WTC11 (cell line): ENCODE measurements around the gene FAM13C. TPM values are rescaled to one million over a fixed set of nuclear protein-coding genes. Genes with fewer than 3 reads are reported as not detected.

Source experiments
- ATAC-seq: fragments of 200-7000 bp; cut with Tn5 transposase; 2 replicates; pipeline ENCODE4 v1.10.0; 2021; ENCODE audit warnings: mild to moderate bottlenecking, moderate library complexity
- CTCF ChIA-PET: fragments of 300-600 bp; sonication (Branson Sonifier 250); formaldehyde crosslinking; loops from one replicate; lab custom pipeline; 2021; ENCODE audit warnings: antibody characterized with exemption; lab: Charles Lee
- POLR2A ChIA-PET: fragments of 350-600 bp; sonication (Branson Sonifier 250); formaldehyde crosslinking; loops from one replicate; lab custom pipeline; 2021; ENCODE audit warnings: antibody characterized with exemption; lab: Charles Lee
- DNase-seq: peaks from one replicate; pipeline ENCODE4 v3.0.0; 2021; ENCODE audit warnings: low spot score
- H3K27ac Mint-ChIP-seq: 2 replicates; pipeline ENCODE4 v1.8.0; 2021; ENCODE audit warnings: mixed read lengths
- H3K27me3 Mint-ChIP-seq: 2 replicates; pipeline ENCODE4 v1.8.0; 2021; ENCODE audit warnings: low read depth, mild to moderate bottlenecking, moderate library complexity, mixed read lengths
- H3K36me3 Mint-ChIP-seq: 2 replicates; pipeline ENCODE4 v1.8.0; 2021; ENCODE audit warnings: mixed read lengths
- H3K4me1 Mint-ChIP-seq: 2 replicates; pipeline ENCODE4 v1.8.0; 2022; ENCODE audit warnings: mixed read lengths
- H3K4me3 Mint-ChIP-seq: 2 replicates; pipeline ENCODE4 v1.8.0; 2021; ENCODE audit warnings: mild to moderate bottlenecking, moderate library complexity, mixed read lengths
- H3K9me3 Mint-ChIP-seq: 2 replicates; pipeline ENCODE4 v1.8.0; 2021; ENCODE audit warnings: mixed read lengths
- CREM ChIP-seq: sonication (generic); formaldehyde crosslinking; IDR thresholded peaks from 2 replicates; pipeline ENCODE4 v1.8.1; 2022; ENCODE audit warnings: mild to moderate bottlenecking, missing genetic modification reagents, moderate library complexity
- EMX1 ChIP-seq: fragments of 250-450 bp; sonication (Bioruptor Pico); IDR thresholded peaks from 2 replicates; pipeline ENCODE4 v1.8.0; 2021; ENCODE audit warnings: mild to moderate bottlenecking
- ESRRA ChIP-seq: sonication (generic); formaldehyde crosslinking; IDR thresholded peaks from 2 replicates; pipeline ENCODE4 v1.8.1; 2022; ENCODE audit warnings: mild to moderate bottlenecking, missing genetic modification reagents, borderline replicate concordance
- FOXJ3 ChIP-seq: sonication (generic); formaldehyde crosslinking; IDR thresholded peaks from 2 replicates; pipeline ENCODE4 v1.9.0; 2021; ENCODE audit warnings: missing genetic modification reagents, mild to moderate bottlenecking, borderline replicate concordance
- GABPB1 ChIP-seq: sonication (generic); formaldehyde crosslinking; IDR thresholded peaks from 2 replicates; pipeline ENCODE4 v1.8.1; 2023; ENCODE audit warnings: mild to moderate bottlenecking, missing genetic modification reagents
- GRHL2 ChIP-seq: fragments of 250-450 bp; sonication (Bioruptor Pico); IDR thresholded peaks from 2 replicates; pipeline ENCODE4 v1.8.0; 2022; ENCODE audit warnings: mild to moderate bottlenecking, moderate library complexity; ENCODE audit not compliant: insufficient replicate concordance, severe bottlenecking
- IRF2 ChIP-seq: sonication (generic); formaldehyde crosslinking; IDR thresholded peaks from 2 replicates; pipeline ENCODE4 v1.8.0; 2022; ENCODE audit warnings: low read depth, missing genetic modification reagents, borderline replicate concordance
- NFE2L1 ChIP-seq: sonication (generic); formaldehyde crosslinking; IDR thresholded peaks from 2 replicates; pipeline ENCODE4 v1.8.1; 2023; ENCODE audit warnings: missing genetic modification reagents
- NFYB ChIP-seq: sonication (generic); formaldehyde crosslinking; conservative IDR thresholded peaks from 2 replicates; pipeline ENCODE4 v1.8.0; 2022; ENCODE audit warnings: low read depth, missing genetic modification reagents
- NR2C2 ChIP-seq: sonication (generic); formaldehyde crosslinking; IDR thresholded peaks from 2 replicates; pipeline ENCODE4 v1.8.0; 2022; ENCODE audit warnings: mild to moderate bottlenecking, missing genetic modification reagents
- PRRX2 ChIP-seq: fragments of 250-450 bp; sonication (Bioruptor Pico); IDR thresholded peaks from 2 replicates; pipeline ENCODE4 v1.8.0; 2021; ENCODE audit warnings: mild to moderate bottlenecking
- RELA ChIP-seq: sonication (generic); formaldehyde crosslinking; IDR thresholded peaks from 2 replicates; pipeline ENCODE4 v1.8.1; 2022; ENCODE audit warnings: missing genetic modification reagents, mild to moderate bottlenecking, borderline replicate concordance
- SOX15 ChIP-seq: fragments of 250-450 bp; sonication (Bioruptor Pico); IDR thresholded peaks from 2 replicates; pipeline ENCODE4 v1.9.0; 2021; ENCODE audit warnings: mild to moderate bottlenecking
- TCF7 ChIP-seq: sonication (generic); formaldehyde crosslinking; IDR thresholded peaks from 2 replicates; pipeline ENCODE4 v1.8.0; 2022; ENCODE audit warnings: mild to moderate bottlenecking, low read depth, missing genetic modification reagents, moderate library complexity
- TP53 ChIP-seq: sonication (generic); formaldehyde crosslinking; IDR thresholded peaks from 2 replicates; pipeline ENCODE4 v1.8.1; 2023; ENCODE audit warnings: mild to moderate bottlenecking, missing genetic modification reagents
- ZNF138 ChIP-seq: sonication (generic); formaldehyde crosslinking; conservative IDR thresholded peaks from 2 replicates; pipeline ENCODE4 v1.8.1; 2022; ENCODE audit warnings: mild to moderate bottlenecking, moderate library complexity, missing genetic modification reagents
- ZNF219 ChIP-seq: sonication (generic); formaldehyde crosslinking; IDR thresholded peaks from 2 replicates; pipeline ENCODE4 v1.8.0; 2023; ENCODE audit warnings: missing genetic modification reagents, mild to moderate bottlenecking, borderline replicate concordance
- ZNF396 ChIP-seq: fragments of 250-450 bp; sonication (Bioruptor Pico); IDR thresholded peaks from 2 replicates; pipeline ENCODE4 v1.8.0; 2021; ENCODE audit warnings: mild to moderate bottlenecking, moderate library complexity, borderline replicate concordance
- ZNF416 ChIP-seq: fragments of 250-450 bp; sonication (Bioruptor Pico); IDR thresholded peaks from 2 replicates; pipeline ENCODE4 v1.9.0; 2021; ENCODE audit warnings: mild to moderate bottlenecking, inconsistent platforms
- total RNA-seq: library from RNA; stranded (reverse); gene quantifications from 3 replicates; pipeline ENCODE4 v1.2.3, GENCODE V29; 2021
- TF ChIP-seq, protein P1 (sequence below): sonication (generic); formaldehyde crosslinking; IDR thresholded peaks from 2 replicates; pipeline ENCODE4 v1.8.1; 2023; ENCODE audit warnings: mild to moderate bottlenecking, moderate library complexity, missing genetic modification reagents
- TF ChIP-seq, protein P2 (sequence below): fragments of 250-450 bp; sonication (Bioruptor Pico); IDR thresholded peaks from 2 replicates; pipeline ENCODE4 v1.9.0; 2021; ENCODE audit warnings: mild to moderate bottlenecking
- TF ChIP-seq, protein P3 (sequence below): sonication (generic); formaldehyde crosslinking; IDR thresholded peaks from 2 replicates; pipeline ENCODE4 v1.8.1; 2022; ENCODE audit warnings: low read depth, missing genetic modification reagents, borderline replicate concordance
- TF ChIP-seq, protein P4 (sequence below): sonication (generic); formaldehyde crosslinking; IDR thresholded peaks from 2 replicates; pipeline ENCODE4 v1.8.0; 2023; ENCODE audit warnings: mild to moderate bottlenecking, missing genetic modification reagents
- TF ChIP-seq, protein P5 (sequence below): sonication (generic); formaldehyde crosslinking; IDR thresholded peaks from 2 replicates; pipeline ENCODE4 v1.8.1; 2023; ENCODE audit warnings: mild to moderate bottlenecking, missing genetic modification reagents
- TF ChIP-seq, protein P6 (sequence below): sonication (generic); formaldehyde crosslinking; IDR thresholded peaks from 2 replicates; pipeline ENCODE4 v1.8.0; 2022; ENCODE audit warnings: missing genetic modification reagents

The FAM13C gene
- total RNA-seq, 1 experiment from 2014 or later: 1.5 TPM

DNA sequence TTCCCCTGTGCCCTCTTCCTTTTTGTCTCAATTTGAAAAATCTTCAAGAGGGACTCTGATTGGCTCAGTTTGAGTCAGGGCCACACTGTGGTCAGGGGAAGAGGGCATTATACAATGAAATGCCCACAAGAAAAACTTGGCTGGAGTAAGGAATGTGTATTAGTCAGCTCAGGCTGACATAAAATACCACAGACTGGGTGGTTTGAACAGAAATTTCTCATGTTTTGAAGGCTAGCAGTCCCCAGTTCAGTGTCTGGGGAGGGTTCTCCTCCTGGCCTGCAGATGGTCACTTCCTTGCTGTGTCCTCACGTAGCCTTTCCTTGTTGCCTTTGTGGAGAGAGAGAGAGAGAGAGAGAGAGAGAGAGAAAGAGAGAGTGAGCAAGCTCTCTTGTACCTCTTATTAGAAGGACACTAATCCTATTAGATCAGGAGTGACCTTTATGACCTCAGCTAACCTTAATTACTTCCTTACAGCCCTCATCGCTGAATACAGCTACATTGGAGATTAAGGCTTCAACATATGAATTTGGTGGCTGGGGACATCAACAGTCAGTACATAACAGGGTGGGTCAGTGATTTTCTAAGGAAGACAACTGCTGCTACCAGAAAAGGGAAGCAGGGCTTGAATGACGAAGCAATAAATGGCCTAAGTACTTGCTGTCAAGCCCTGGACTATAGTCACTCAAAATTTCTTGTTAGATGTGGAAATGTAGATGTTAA, 25.8 kb upstream of the FAM13C start:
- no peak overlapping the region for H3K4me3 Mint-ChIP-seq
- no peaks in the 10 kb centered on the region for H3K9me3 Mint-ChIP-seq
- POLR2A ChIA-PET: interaction anchor here (1.1 kb wide), 1 partner anchor 26 kb away, joined by 3 read pairs; the partner anchor contains the start of gene FAM13C
- ATAC-seq (no peak), DNase-seq (no peak)
- CTCF ChIA-PET: interaction anchor here (3.2 kb wide), 1 partner anchor 192 kb away, joined by 10 read pairs; no protein-coding TSS in a partner anchor
- no peaks in the 10 kb centered on the region for H3K36me3 Mint-ChIP-seq
- peaks cover 13% of the 10 kb centered on the region for H3K4me1 Mint-ChIP-seq
- TF ChIP-seq GABPB1 (CRISPR knock-in tag): no peak
- TF ChIP-seq, protein P1, sequence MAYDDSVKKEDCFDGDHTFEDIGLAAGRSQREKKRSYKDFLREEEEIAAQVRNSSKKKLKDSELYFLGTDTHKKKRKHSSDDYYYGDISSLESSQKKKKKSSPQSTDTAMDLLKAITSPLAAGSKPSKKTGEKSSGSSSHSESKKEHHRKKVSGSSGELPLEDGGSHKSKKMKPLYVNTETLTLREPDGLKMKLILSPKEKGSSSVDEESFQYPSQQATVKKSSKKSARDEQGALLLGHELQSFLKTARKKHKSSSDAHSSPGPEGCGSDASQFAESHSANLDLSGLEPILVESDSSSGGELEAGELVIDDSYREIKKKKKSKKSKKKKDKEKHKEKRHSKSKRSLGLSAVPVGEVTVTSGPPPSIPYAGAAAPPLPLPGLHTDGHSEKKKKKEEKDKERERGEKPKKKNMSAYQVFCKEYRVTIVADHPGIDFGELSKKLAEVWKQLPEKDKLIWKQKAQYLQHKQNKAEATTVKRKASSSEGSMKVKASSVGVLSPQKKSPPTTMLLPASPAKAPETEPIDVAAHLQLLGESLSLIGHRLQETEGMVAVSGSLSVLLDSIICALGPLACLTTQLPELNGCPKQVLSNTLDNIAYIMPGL (CRISPR knock-in tag): no peak
- no peak for TF ChIP-seq SOX15
- no peak for TF ChIP-seq ZNF396 (CRISPR knock-in tag)
- no peak for TF ChIP-seq NR2C2 (CRISPR knock-in tag)
- TF ChIP-seq NFE2L1 (CRISPR knock-in tag): no peak
- no peak for TF ChIP-seq GRHL2 (CRISPR knock-in tag)
- TF ChIP-seq, protein P2, sequence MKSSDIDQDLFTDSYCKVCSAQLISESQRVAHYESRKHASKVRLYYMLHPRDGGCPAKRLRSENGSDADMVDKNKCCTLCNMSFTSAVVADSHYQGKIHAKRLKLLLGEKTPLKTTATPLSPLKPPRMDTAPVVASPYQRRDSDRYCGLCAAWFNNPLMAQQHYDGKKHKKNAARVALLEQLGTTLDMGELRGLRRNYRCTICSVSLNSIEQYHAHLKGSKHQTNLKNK (CRISPR knock-in tag): no peak
- no peak for TF ChIP-seq EMX1
- no peak for TF ChIP-seq TCF7 (CRISPR knock-in tag)
- TF ChIP-seq ZNF219 (CRISPR knock-in tag): no peak
- no peak for TF ChIP-seq NFYB (CRISPR knock-in tag)
- TF ChIP-seq IRF2 (CRISPR knock-in tag): no peak
- TF ChIP-seq, protein P3, sequence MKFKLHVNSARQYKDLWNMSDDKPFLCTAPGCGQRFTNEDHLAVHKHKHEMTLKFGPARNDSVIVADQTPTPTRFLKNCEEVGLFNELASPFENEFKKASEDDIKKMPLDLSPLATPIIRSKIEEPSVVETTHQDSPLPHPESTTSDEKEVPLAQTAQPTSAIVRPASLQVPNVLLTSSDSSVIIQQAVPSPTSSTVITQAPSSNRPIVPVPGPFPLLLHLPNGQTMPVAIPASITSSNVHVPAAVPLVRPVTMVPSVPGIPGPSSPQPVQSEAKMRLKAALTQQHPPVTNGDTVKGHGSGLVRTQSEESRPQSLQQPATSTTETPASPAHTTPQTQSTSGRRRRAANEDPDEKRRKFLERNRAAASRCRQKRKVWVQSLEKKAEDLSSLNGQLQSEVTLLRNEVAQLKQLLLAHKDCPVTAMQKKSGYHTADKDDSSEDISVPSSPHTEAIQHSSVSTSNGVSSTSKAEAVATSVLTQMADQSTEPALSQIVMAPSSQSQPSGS (CRISPR knock-in tag): no peak
- no peak for TF ChIP-seq ZNF416 (CRISPR knock-in tag)
- TF ChIP-seq CREM (CRISPR knock-in tag): no peak
- no peaks in the 10 kb centered on the region for H3K27me3 Mint-ChIP-seq
- H3K27ac Mint-ChIP-seq: no peak overlapping the region

DNA sequence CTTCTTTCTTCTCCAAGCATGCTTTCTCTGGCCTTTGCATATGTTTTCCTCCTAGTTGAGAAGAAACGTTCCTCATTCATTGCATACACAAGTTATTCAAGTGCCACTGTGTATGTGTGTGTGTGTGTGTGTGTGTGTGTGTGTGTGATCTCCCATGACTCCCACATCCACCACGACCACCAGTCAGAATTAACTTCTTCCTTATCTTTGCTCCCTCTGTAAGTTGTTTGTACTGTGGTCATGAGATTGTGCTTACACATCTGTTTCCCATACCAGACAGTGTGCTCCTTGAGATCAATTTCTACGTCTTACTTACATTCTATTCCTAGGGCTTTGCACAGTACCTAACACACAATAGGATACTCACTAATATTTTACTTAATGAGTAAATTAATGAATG, 22.4 kb upstream of the FAM13C start:
- no peak for ATAC-seq
- CTCF ChIA-PET: no interaction called here
- Mint-ChIP-seq H3K36me3 (no peaks in the 10 kb centered on the region), H3K27ac (no peak overlapping the region), H3K4me1 (no peaks in the 10 kb centered on the region; the same call in 1 of the 2 replicates), H3K27me3 (no peaks in the 10 kb centered on the region), H3K9me3 (peaks cover 8% of the 10 kb centered on the region; the same call in 1 of the 2 replicates), H3K4me3 (no peak overlapping the region)
- no peak for DNase-seq
- POLR2A ChIA-PET: no interaction called here
- TF ChIP-seq RELA (CRISPR knock-in tag) (no peak), ZNF138 (CRISPR knock-in tag) (no peak), TP53 (no peak), ESRRA (no peak), PRRX2 (CRISPR knock-in tag) (no peak), FOXJ3 (CRISPR knock-in tag) (no peak)
- TF ChIP-seq, protein P4, sequence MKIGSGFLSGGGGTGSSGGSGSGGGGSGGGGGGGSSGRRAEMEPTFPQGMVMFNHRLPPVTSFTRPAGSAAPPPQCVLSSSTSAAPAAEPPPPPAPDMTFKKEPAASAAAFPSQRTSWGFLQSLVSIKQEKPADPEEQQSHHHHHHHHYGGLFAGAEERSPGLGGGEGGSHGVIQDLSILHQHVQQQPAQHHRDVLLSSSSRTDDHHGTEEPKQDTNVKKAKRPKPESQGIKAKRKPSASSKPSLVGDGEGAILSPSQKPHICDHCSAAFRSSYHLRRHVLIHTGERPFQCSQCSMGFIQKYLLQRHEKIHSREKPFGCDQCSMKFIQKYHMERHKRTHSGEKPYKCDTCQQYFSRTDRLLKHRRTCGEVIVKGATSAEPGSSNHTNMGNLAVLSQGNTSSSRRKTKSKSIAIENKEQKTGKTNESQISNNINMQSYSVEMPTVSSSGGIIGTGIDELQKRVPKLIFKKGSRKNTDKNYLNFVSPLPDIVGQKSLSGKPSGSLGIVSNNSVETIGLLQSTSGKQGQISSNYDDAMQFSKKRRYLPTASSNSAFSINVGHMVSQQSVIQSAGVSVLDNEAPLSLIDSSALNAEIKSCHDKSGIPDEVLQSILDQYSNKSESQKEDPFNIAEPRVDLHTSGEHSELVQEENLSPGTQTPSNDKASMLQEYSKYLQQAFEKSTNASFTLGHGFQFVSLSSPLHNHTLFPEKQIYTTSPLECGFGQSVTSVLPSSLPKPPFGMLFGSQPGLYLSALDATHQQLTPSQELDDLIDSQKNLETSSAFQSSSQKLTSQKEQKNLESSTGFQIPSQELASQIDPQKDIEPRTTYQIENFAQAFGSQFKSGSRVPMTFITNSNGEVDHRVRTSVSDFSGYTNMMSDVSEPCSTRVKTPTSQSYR (CRISPR knock-in tag): no peak
- TF ChIP-seq, protein P5, sequence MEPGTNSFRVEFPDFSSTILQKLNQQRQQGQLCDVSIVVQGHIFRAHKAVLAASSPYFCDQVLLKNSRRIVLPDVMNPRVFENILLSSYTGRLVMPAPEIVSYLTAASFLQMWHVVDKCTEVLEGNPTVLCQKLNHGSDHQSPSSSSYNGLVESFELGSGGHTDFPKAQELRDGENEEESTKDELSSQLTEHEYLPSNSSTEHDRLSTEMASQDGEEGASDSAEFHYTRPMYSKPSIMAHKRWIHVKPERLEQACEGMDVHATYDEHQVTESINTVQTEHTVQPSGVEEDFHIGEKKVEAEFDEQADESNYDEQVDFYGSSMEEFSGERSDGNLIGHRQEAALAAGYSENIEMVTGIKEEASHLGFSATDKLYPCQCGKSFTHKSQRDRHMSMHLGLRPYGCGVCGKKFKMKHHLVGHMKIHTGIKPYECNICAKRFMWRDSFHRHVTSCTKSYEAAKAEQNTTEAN: no peak
- TF ChIP-seq, protein P6, sequence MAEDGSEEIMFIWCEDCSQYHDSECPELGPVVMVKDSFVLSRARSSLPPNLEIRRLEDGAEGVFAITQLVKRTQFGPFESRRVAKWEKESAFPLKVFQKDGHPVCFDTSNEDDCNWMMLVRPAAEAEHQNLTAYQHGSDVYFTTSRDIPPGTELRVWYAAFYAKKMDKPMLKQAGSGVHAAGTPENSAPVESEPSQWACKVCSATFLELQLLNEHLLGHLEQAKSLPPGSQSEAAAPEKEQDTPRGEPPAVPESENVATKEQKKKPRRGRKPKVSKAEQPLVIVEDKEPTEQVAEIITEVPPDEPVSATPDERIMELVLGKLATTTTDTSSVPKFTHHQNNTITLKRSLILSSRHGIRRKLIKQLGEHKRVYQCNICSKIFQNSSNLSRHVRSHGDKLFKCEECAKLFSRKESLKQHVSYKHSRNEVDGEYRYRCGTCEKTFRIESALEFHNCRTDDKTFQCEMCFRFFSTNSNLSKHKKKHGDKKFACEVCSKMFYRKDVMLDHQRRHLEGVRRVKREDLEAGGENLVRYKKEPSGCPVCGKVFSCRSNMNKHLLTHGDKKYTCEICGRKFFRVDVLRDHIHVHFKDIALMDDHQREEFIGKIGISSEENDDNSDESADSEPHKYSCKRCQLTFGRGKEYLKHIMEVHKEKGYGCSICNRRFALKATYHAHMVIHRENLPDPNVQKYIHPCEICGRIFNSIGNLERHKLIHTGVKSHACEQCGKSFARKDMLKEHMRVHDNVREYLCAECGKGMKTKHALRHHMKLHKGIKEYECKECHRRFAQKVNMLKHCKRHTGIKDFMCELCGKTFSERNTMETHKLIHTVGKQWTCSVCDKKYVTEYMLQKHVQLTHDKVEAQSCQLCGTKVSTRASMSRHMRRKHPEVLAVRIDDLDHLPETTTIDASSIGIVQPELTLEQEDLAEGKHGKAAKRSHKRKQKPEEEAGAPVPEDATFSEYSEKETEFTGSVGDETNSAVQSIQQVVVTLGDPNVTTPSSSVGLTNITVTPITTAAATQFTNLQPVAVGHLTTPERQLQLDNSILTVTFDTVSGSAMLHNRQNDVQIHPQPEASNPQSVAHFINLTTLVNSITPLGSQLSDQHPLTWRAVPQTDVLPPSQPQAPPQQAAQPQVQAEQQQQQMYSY (CRISPR knock-in tag): no peak
